HK-2 (cell line): ENCODE measurements around the gene SVIL.
A peak's percentile ranks its signal among the peaks of the same experiment; 100 is the strongest.

Experiments used
- DNase-seq: peaks from one replicate; pipeline ENCODE4 v3.0.0-alpha.2; 2018; ENCODE audit not compliant: unreplicated experiment

The SVIL gene

DNA sequence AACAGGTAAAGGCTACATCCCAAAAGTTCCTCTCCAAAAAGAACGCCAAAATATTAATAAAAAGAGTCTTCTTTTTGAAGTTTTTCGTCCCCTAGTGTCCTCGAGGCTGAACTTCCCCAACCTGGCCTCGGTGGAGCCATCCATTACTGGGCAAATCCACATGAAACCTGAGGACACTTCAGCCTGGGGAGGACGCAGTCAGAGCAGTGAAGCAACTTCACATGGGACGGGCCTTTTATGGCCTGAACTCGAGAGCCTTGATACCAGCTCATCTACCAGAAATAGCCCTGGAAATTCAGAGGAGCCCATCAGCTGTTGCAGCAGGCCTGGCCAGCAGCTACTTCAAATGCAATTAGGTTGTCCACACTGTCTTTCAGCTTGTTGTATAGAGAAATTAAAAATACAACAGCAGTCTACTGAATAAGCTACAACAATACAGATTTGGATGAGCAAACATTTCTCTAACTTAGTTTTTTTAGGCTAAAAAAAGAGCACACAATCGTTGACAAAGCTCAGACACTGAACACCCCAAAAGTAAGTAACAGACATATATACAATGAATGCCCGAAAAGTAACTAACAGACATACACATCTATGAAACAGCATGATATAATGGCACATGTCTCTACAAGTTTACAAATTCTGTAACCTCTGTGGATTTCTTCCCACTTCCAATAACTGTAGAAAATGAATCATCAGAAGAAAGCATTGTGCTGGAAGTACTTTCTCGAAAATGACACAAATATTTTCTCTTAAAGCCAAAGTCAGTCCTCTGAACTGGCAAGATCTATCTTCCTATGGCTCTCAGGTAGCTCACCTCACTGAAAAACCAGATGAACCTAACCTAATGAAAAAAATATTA is at the start of gene SVIL:
TSS of gene SVIL (minus strand) at position 208 of the 862 bp plus-strand sequence. CDS start 79,913 bp downstream, outside the sequence.
- peak; percentile 65 for DNase-seq

- DNase-seq: no peak
Observed at GRCh38 chr10:29681676-29682448, 47.1 kb upstream of the SVIL start.

DNA sequence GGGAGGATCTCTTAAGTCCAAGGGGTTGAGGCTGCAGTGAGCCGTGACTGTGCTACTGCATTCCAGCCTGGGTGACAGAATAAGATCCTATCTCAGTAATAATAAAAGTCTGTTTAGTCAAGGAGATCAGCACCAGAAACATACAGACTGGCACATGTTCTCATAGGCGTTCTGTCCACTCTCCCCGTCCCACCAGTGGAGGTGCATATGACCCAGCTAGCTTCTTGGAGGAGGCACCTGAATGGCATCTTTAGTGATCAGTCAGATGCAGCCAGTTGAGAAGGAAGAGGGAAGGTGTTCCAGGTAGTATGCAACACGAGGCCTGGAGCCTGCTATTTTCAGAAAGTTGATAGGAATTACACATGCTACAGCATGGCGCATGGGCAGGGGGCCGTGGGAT is 45.3 kb upstream of the SVIL start:
- DNase-seq: no peak

- no peak for DNase-seq
Observed at GRCh38 chr10:29676732-29677131, 42.0 kb upstream of the SVIL start.

- DNase-seq: no peak
Observed at GRCh38 chr10:29675984-29676383, 41.2 kb upstream of the SVIL start.

DNA sequence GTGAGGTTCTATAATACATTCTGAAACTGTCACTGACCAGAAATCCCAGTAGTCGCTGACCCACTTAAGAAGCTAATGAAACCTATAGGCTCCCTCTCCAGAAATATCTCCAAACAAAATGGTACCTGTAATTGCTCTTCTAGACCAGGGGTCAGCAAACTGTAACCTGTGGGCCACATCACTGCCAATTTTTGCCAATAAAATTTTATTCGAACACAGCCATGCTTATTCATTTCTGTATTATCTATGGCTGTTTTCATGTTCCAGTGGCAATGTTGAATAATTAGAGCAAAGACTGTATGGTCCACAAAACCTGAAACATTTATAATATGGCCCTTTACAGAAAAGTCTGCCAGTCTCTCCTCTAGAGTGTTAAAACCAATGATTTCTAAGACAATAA is 37.2 kb upstream of the SVIL start:
- DNase-seq: no peak

- no peak for DNase-seq
Observed at GRCh38 chr10:29671228-29671780, 36.5 kb upstream of the SVIL start.

DNA sequence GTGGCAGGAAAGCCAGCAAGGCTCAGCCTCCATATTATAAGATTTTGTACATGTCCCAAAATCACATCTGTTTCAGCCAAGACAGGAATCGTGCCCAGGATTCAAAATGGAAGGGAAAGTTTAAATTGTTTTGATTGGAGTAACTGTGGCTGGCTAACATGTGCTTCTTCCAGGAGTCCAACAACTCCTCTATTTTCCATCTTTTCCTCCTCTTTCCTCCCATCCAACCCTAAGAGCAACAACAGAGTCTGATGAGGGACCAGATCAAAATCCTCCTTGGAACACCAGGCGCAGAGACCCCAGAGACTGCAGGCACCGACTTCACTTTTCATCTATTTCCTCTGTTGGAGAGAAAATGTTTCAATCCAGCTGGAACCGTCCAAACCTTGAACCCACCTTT is 36.0 kb upstream of the SVIL start:
- DNase-seq: no peak

GRCh38 chr10:29669149-29669548 is 34.4 kb upstream of the SVIL start:
- no peak for DNase-seq

DNA sequence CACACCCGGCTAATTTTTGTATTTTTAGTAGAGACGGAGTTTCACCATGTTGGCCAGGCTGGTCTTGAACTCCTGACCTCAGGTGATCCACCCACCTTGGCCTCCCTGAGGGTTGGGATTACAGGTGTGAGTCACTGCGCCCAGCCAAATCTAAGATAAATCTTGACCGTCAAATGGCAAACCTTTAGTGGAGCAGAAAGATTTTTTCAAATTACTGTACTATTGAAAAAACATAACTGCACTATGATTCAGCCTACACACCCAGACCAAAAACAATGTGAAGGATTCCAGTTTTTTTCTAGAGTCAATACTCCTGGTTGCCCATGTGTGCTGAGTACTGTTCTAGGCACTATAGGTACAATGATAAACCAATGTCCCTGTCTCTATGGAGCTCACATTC is 33.9 kb upstream of the SVIL start:
- DNase-seq: no peak

GRCh38 chr10:29667191-29667590 is 32.4 kb upstream of the SVIL start:
- DNase-seq: no peak

DNA sequence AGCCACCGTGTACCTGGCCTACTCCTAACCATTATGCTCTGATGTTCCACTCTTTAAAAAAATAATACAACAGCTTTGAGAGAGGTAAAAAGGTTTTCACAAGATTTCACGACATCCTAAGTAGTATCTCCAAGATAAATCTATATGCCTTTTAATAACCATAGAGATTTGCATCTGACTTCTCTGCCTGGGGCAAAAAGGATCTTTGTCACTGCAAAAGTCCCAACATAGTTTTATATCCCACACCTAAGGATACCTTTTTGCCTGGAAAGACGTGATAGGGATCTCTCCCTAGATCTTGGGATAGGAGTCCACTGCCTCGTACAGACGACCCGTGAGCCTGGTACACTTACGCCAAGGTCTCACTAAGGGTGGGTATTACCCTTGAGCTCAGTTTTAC is 31.4 kb upstream of the SVIL start:
- no peak for DNase-seq

- no peak for DNase-seq
Observed at GRCh38 chr10:29663718-29664117, 28.9 kb upstream of the SVIL start.

DNA sequence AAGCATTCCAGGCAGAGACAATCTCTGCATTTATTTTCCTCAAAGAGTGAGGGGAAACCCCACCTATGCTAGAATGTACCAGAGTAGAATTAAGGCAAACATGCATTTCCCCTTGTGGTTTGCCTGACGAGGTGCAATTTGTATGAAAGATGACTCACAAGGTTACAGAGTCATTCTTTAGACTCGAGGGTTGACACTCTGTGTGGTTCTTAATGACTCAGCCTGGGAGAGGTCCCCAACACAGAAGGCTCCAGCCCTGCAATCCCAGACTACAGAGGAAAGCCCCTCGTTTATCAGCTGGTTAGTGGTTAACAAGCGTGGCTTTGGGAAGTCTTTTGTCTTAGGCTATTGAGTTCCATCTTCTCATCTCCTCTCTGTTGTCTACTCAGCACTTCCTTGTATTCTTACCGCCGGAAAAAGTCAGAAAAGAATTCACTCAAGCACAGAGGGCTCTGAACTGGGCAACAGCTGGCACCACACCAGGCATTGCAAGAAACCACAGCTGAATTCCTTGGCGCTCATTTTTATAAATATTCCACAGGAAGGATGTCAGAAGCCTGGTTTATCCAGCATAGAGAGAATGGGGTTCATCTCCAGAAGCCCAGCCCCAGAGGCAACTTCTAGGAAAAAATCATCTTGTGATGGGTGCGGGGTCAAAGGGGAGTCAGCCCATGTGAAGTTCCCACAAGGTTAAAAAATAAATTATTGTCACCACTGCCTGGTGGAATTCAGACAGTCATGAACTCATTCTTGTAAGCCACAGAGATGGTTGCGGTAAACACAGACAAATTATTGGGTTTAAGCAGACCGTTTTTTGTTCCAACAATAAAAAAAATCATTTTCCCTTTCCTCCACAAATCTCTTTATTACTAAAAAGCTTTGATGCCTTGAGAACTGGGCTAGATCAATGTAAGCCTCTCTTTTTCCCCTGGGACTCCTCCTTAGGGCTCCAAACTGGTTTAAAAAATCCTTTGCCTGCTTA is 24.5 kb upstream of the SVIL start:
- peak; percentile 81 for DNase-seq

GRCh38 chr10:29657719-29658274 is 23.0 kb upstream of the SVIL start:
- no peak for DNase-seq

GRCh38 chr10:29656451-29656992 is 21.8 kb upstream of the SVIL start:
- no peak for DNase-seq

- no peak for DNase-seq
Observed at GRCh38 chr10:29652192-29652591, 17.4 kb upstream of the SVIL start.

GRCh38 chr10:29651767-29652166 is 17.0 kb upstream of the SVIL start:
- no peak for DNase-seq

- DNase-seq: no peak
Observed at GRCh38 chr10:29650552-29650944, 15.8 kb upstream of the SVIL start.

DNA sequence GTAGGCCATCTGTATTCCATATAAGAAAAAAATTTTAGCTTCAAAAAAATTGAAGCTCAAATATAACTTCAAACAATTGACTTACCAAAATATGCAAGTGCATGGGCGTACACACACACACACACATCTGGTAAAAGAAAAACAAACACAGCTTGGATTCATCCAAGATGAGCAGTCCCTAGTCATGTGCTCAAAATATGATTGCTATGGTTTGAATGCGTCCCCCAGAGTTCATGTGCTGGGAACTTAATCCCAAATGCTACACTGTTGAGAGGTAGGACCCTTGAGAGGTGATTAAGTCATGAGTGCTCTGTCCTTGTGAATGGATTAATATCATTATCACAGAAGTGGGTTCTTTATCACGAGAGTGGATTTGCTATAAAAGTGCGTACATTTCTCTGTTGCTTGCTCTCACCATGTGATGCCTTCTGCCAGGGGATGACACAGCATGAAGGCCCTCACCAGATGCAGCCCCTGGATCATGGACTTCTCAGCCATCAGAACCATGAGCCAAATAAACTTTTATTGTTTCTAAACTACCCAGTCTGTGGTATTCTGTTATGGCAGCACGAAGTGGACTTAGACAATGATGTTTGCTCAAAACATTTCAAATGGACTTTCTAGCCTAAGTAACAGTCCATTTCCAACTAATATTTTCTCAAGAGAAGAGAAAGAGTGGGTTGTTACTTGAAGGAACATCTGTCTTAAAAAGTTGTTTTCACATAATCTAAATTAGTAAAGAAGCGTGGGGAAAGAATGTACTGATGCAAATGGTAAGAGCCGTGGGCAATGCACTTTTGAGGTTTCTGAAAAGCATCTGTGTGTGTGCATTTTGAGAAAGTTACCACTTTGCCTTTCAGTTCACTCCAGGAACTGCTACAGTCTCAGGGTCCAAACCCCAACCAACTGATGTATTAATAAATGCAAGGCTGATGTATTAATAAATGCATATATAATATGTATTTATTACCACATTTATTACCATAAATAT is 15.1 kb upstream of the SVIL start:
- no peak for DNase-seq
